ENCODE results near the gene FAM149A.

DNA sequence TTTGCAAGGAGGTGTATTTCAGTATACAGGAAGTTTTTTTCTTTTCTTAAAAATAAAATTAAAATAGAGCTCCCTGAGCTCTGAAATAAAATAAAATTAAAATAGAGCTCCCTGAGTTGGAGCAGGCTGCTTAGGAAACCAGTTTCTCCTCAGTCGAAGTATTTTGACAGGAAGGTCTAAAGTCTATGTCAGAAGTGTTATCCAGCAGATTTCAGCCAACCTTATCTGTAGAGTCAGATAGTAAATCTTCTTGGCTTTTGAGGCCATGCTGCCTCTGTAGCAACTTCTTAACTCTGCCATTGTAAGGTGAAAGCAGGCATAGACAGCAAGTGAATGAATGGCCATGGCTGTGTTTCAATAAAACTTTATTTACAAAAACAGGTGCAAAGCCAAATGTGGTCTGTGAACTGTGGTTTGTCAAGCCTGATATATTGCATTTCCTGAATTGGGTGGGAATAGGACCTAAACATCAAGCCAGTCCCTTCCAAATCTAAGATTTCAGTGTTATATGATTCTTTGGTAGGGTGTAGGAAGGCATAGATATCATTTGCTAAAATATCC is 113.3 kb downstream of the FAM149A start:
- TF ChIP-seq, protein P1, sequence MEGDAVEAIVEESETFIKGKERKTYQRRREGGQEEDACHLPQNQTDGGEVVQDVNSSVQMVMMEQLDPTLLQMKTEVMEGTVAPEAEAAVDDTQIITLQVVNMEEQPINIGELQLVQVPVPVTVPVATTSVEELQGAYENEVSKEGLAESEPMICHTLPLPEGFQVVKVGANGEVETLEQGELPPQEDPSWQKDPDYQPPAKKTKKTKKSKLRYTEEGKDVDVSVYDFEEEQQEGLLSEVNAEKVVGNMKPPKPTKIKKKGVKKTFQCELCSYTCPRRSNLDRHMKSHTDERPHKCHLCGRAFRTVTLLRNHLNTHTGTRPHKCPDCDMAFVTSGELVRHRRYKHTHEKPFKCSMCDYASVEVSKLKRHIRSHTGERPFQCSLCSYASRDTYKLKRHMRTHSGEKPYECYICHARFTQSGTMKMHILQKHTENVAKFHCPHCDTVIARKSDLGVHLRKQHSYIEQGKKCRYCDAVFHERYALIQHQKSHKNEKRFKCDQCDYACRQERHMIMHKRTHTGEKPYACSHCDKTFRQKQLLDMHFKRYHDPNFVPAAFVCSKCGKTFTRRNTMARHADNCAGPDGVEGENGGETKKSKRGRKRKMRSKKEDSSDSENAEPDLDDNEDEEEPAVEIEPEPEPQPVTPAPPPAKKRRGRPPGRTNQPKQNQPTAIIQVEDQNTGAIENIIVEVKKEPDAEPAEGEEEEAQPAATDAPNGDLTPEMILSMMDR (IDR thresholded peaks at IDR 0.05; ENCODE audit: insufficient read depth, low read length, poor library complexity, severe bottlenecking): no peak
- TF ChIP-seq EZH2phosphoT487 (conservative IDR thresholded peaks at IDR 0.05; ENCODE audit: low read length): no peak
